H9 (cell line): ENCODE results near the gene SSX3. TPM values are rescaled to one million over a fixed set of nuclear protein-coding genes. Genes with fewer than 3 reads are reported as not detected.

Source experiments
- DNase-seq: peaks from one replicate; pipeline ENCODE4 v3.0.0-alpha.2; 2017
- H2AFZ ChIP-seq: one replicate; pipeline ENCODE4 v1.6.1; 2013; ENCODE audit warnings: mild to moderate bottlenecking, low read length, control low read depth, moderate library complexity
- H2AK5ac ChIP-seq: 2 replicates; pipeline ENCODE4 v1.6.1; 2013; ENCODE audit warnings: low read length, control low read depth, mixed read lengths; ENCODE audit not compliant: insufficient read length
- H2BK120ac ChIP-seq: one replicate; pipeline ENCODE4 v1.6.1; 2013; ENCODE audit warnings: low read depth, mild to moderate bottlenecking, low read length, control low read depth, inconsistent platforms; ENCODE audit not compliant: poor library complexity, severe bottlenecking
- H2BK12ac ChIP-seq: 2 replicates; pipeline ENCODE4 v1.6.1; 2013; ENCODE audit warnings: low read length, control low read depth, mixed read lengths, low read depth; ENCODE audit not compliant: insufficient read length
- H2BK15ac ChIP-seq: 2 replicates; pipeline ENCODE4 v1.6.1; 2013; ENCODE audit warnings: low read depth, low read length, control low read depth
- H2BK20ac ChIP-seq: one replicate; pipeline ENCODE4 v1.6.1; 2013; ENCODE audit warnings: low read depth, mild to moderate bottlenecking, low read length, control low read depth, inconsistent platforms; ENCODE audit not compliant: poor library complexity, severe bottlenecking
- H2BK5ac ChIP-seq: 2 replicates; pipeline ENCODE4 v1.6.1; 2013; ENCODE audit warnings: low read length, control low read depth, mixed read lengths; ENCODE audit not compliant: insufficient read length
- H3K14ac ChIP-seq: 2 replicates; pipeline ENCODE4 v1.6.1; 2013; ENCODE audit warnings: low read length, control low read depth; ENCODE audit not compliant: insufficient read depth
- H3K18ac ChIP-seq: 2 replicates; pipeline ENCODE4 v1.6.1; 2013; ENCODE audit warnings: low read depth, mild to moderate bottlenecking, mixed read lengths, low read length, control low read depth; ENCODE audit not compliant: insufficient read length
- H3K23ac ChIP-seq: 2 replicates; pipeline ENCODE4 v1.6.1; 2013; ENCODE audit warnings: low read length, control low read depth, mixed read lengths, low read depth; ENCODE audit not compliant: insufficient read length
- H3K23me2 ChIP-seq: 2 replicates; pipeline ENCODE4 v1.6.1; 2013; ENCODE audit warnings: low read depth, mild to moderate bottlenecking, mixed read lengths, low read length, control low read depth; ENCODE audit not compliant: insufficient read length, poor library complexity, severe bottlenecking
- H3K27ac ChIP-seq: 2 replicates; pipeline ENCODE4 v1.5.1; 2013; ENCODE audit warnings: low read length, control low read depth, mixed read lengths, low read depth; ENCODE audit not compliant: insufficient read length
- H3K27me3 ChIP-seq: 2 replicates; pipeline ENCODE4 v1.6.1; 2013; ENCODE audit warnings: low read length, control low read depth, inconsistent platforms; ENCODE audit not compliant: insufficient read depth
- H3K4ac ChIP-seq: 2 replicates; pipeline ENCODE4 v1.6.1; 2013; ENCODE audit warnings: low read depth, mild to moderate bottlenecking, control low read depth, inconsistent platforms, low read length, moderate library complexity
- H3K4me1 ChIP-seq: 2 replicates; pipeline ENCODE4 v1.6.1; 2013; ENCODE audit warnings: low read length, control low read depth, inconsistent platforms; ENCODE audit not compliant: insufficient read depth
- H3K4me2 ChIP-seq: 2 replicates; pipeline ENCODE4 v1.6.1; 2013; ENCODE audit warnings: low read length, control low read depth, mixed read lengths; ENCODE audit not compliant: insufficient read length, insufficient read depth
- H3K56ac ChIP-seq: 2 replicates; pipeline ENCODE4 v1.6.1; 2013; ENCODE audit warnings: low read depth, mild to moderate bottlenecking, mixed read lengths, low read length, control low read depth; ENCODE audit not compliant: insufficient read length
- H3K79me1 ChIP-seq: 2 replicates; pipeline ENCODE4 v1.6.1; 2013; ENCODE audit warnings: low read depth, mild to moderate bottlenecking, moderate library complexity, low read length, control low read depth, inconsistent platforms; ENCODE audit not compliant: insufficient read depth, poor library complexity, severe bottlenecking
- H3K79me2 ChIP-seq: 2 replicates; pipeline ENCODE4 v1.6.1; 2013; ENCODE audit warnings: low read length, control low read depth, inconsistent platforms; ENCODE audit not compliant: insufficient read depth
- H3K9ac ChIP-seq: 2 replicates; pipeline ENCODE4 v1.6.1; 2013; ENCODE audit warnings: low read length, control low read depth, mixed read lengths; ENCODE audit not compliant: insufficient read length; ENCODE audit errors: extremely low read depth
- H3K9me3 ChIP-seq: one replicate; pipeline ENCODE4 v1.6.1; 2013; ENCODE audit warnings: low read depth, low read length, inconsistent platforms; ENCODE audit not compliant: control insufficient read depth
- H3T11ph ChIP-seq: one replicate; pipeline ENCODE4 v1.6.1; 2013; ENCODE audit warnings: mild to moderate bottlenecking, low read length, control low read depth, inconsistent platforms
- H4K20me1 ChIP-seq: one replicate; pipeline ENCODE4 v1.6.1; 2013; ENCODE audit not compliant: control insufficient read depth, insufficient read length, insufficient read depth
- H4K5ac ChIP-seq: 2 replicates; pipeline ENCODE4 v1.6.1; 2013; ENCODE audit warnings: low read depth, mild to moderate bottlenecking, mixed read lengths, low read length, control low read depth; ENCODE audit not compliant: insufficient read length
- H4K8ac ChIP-seq: replicated peaks from 2 replicates; pipeline ENCODE4 v1.6.1; 2013; ENCODE audit warnings: low read length, control low read depth, mixed read lengths, low read depth; ENCODE audit not compliant: insufficient read length
- H4K91ac ChIP-seq: 2 replicates; pipeline ENCODE4 v1.6.1; 2013; ENCODE audit warnings: low read depth, mild to moderate bottlenecking, moderate library complexity, mixed read lengths, low read length, control low read depth; ENCODE audit not compliant: insufficient read length
- H3K27ac Mint-ChIP-seq, 3 experiments: 2 replicates in 2 of 3; 3 replicates in 1 of 3; pipeline ENCODE4 v1.8.0; 2020 to 2021; ENCODE audit warnings: mixed read lengths in 3 of 3, mild to moderate bottlenecking in 1 of 3, moderate library complexity in 1 of 3
- H3K27me3 Mint-ChIP-seq: 2 replicates; pipeline ENCODE4 v1.8.0; 2021; ENCODE audit warnings: low read depth, mild to moderate bottlenecking, moderate library complexity, mixed read lengths
- H3K36me3 Mint-ChIP-seq, 3 experiments: 2 replicates in 2 of 3; 3 replicates in 1 of 3; pipeline ENCODE4 v1.8.0; 2020 to 2021; ENCODE audit warnings: low read depth in 3 of 3, mixed read lengths in 3 of 3; ENCODE audit not compliant: insufficient read depth in 1 of 3
- H3K4me1 Mint-ChIP-seq, 2 experiments: 2 replicates each; pipeline ENCODE4 v1.8.0; 2020; ENCODE audit warnings: mixed read lengths in 2 of 2
- H3K4me3 Mint-ChIP-seq, 2 experiments: 2 replicates in 1 of 2; 3 replicates in 1 of 2; pipeline ENCODE4 v1.8.0; 2020 to 2021; ENCODE audit warnings: mild to moderate bottlenecking in 2 of 2, mixed read lengths in 2 of 2, moderate library complexity in 1 of 2
- H3K9me3 Mint-ChIP-seq, 2 experiments: 2 replicates in 1 of 2; 3 replicates in 1 of 2; pipeline ENCODE4 v1.8.0; 2020; ENCODE audit warnings: mild to moderate bottlenecking in 2 of 2, mixed read lengths in 2 of 2, moderate library complexity in 1 of 2
- WGBS: extraction: QIAGEN DNeasy Blood & Tissue Kit; methylation state at CpG from one replicate; pipeline ENCODE4 v1.1.7; 2013; ENCODE audit warnings: missing lambda C conversion rate, low lambda C conversion rate, mixed read lengths; ENCODE audit not compliant: insufficient read length; ENCODE audit errors: extremely low coverage; 5-methylcytosine and 5-hydroxymethylcytosine counted together
- total RNA-seq: library from RNA; stranded (reverse); gene quantifications from 2 replicates; pipeline ENCODE4 v1.2.1, GENCODE V29; 2021
- TF ChIP-seq, protein P1 (sequence below): fragments of 200-600 bp; sonication (generic); conservative IDR thresholded peaks from 3 replicates; pipeline ENCODE4 v1.8.0; 2021; ENCODE audit warnings: antibody characterized with exemption, mild to moderate bottlenecking

SSX3 gene
- total RNA-seq, 1 experiment from 2014 or later: not detected

DNA sequence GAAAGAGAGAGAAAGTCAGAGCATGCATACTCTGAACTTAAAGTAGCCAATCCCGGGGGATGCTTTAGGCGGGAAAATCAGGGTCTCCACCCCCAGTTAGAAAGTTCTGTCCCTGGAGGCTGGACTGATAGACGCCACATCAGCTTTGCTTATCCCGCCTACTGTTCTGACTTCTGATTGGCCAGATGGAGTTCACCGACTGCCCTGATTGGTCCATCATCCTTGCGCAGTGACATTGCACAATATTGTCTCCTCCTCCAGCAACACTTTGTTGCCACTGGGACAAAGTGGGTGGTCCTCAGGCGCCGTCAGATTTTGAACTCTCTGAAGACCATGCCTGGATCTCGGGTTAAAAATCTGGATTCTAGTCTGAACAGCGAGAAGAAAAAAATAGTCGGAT, 50.3 kb downstream of the SSX3 start:
- H3K27me3 ChIP-seq: no peaks in the 10 kb centered on the region
- no peak overlapping the region for H3K27ac ChIP-seq
- H2AFZ ChIP-seq: no peak overlapping the region
- no peak overlapping the region for H3K23ac ChIP-seq
- Mint-ChIP-seq H3K4me3 (no peak overlapping the region), H3K27me3 (no peaks in the 10 kb centered on the region; the same call in 1 of the 2 replicates), H3K9me3 (peaks cover 57 to 60% of the 10 kb centered on the region in 2 experiments), H3K36me3 (peaks cover 0 to 3% (median 0%) of the 10 kb centered on the region in 3 experiments; a peak in 3 of 7 replicates), H3K4me1 (no peaks in the 10 kb centered on the region), H3K27ac (no peak overlapping the region)
- no peaks in the 10 kb centered on the region for H3K9me3 ChIP-seq
- no peak overlapping the region for H2BK5ac ChIP-seq
- H3K23me2 ChIP-seq: no peaks in the 10 kb centered on the region
- H3K4me1 ChIP-seq: no peaks in the 10 kb centered on the region
- no peak overlapping the region for H4K8ac ChIP-seq
- H3K4me2 ChIP-seq: no peak overlapping the region
- H3K18ac ChIP-seq: no peak overlapping the region
- H3T11ph ChIP-seq: no peak overlapping the region
- H2BK15ac ChIP-seq: no peak overlapping the region
- no peak overlapping the region for H4K5ac ChIP-seq
- no peak overlapping the region for H2BK20ac ChIP-seq
- WGBS: no CpG with 5 or more reads among the region's 11 CpGs
- H3K14ac ChIP-seq: no peak overlapping the region
- H4K91ac ChIP-seq: no peak overlapping the region
- TF ChIP-seq, protein P1, sequence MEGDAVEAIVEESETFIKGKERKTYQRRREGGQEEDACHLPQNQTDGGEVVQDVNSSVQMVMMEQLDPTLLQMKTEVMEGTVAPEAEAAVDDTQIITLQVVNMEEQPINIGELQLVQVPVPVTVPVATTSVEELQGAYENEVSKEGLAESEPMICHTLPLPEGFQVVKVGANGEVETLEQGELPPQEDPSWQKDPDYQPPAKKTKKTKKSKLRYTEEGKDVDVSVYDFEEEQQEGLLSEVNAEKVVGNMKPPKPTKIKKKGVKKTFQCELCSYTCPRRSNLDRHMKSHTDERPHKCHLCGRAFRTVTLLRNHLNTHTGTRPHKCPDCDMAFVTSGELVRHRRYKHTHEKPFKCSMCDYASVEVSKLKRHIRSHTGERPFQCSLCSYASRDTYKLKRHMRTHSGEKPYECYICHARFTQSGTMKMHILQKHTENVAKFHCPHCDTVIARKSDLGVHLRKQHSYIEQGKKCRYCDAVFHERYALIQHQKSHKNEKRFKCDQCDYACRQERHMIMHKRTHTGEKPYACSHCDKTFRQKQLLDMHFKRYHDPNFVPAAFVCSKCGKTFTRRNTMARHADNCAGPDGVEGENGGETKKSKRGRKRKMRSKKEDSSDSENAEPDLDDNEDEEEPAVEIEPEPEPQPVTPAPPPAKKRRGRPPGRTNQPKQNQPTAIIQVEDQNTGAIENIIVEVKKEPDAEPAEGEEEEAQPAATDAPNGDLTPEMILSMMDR: no peak
- no peak overlapping the region for H2BK120ac ChIP-seq
- no peaks in the 10 kb centered on the region for H3K79me2 ChIP-seq
- DNase-seq: no peak
- H4K20me1 ChIP-seq: no peaks in the 10 kb centered on the region
- H2AK5ac ChIP-seq: no peak overlapping the region
- no peak overlapping the region for H3K56ac ChIP-seq
- no peak overlapping the region for H2BK12ac ChIP-seq
- H3K4ac ChIP-seq: no peak overlapping the region
- H3K79me1 ChIP-seq: no peaks in the 10 kb centered on the region
- no peak overlapping the region for H3K9ac ChIP-seq

Other genes starting within 250 kb of the SSX3 start
- gene SPACA5B, start 226.1 kb downstream of the SSX3 start, total RNA-seq: not detected in 2 replicates
- gene SSX5, start 159.9 kb downstream of the SSX3 start, total RNA-seq: not detected in 2 replicates
- not detected in 2 replicates for gene SSX1, start 101.3 kb downstream of the SSX3 start, total RNA-seq
- 0.29 TPM in 1 of 2 replicates, not detected in the other for gene SSX4, start 26.8 kb upstream of the SSX3 start, total RNA-seq
- 0.29 TPM in 1 of 2 replicates, not detected in the other for gene SSX4B, start 55.3 kb upstream of the SSX3 start, total RNA-seq
- 25.1 and 28.3 TPM in 2 replicates for gene SLC38A5, start 113.6 kb upstream of the SSX3 start, total RNA-seq
- gene FTSJ1, start 119.5 kb upstream of the SSX3 start, total RNA-seq: 49.4 and 52.8 TPM in 2 replicates
- gene PORCN, start 152.3 kb upstream of the SSX3 start, total RNA-seq: 12.6 and 13.2 TPM in 2 replicates
- 117 and 124 TPM in 2 replicates for gene EBP, start 165.1 kb upstream of the SSX3 start, total RNA-seq
- gene TBC1D25, start 183.0 kb upstream of the SSX3 start, total RNA-seq: 9.6 and 10.2 TPM in 2 replicates
- 259 and 264 TPM in 2 replicates for gene RBM3, start 217.8 kb upstream of the SSX3 start, total RNA-seq
- 29.4 and 30.0 TPM in 2 replicates for gene WDR13, start 240.8 kb upstream of the SSX3 start, total RNA-seq